ENCODE results near the gene PSTK.

PSTK gene

GRCh38 chr10:122980209-122981065 is at the start of gene PSTK:
Gene PSTK, plus strand, starts transcription at chr10:122980401. Its CDS starts 79 bp downstream, at chr10:122980480.
- Mint-ChIP-seq H3K36me3 (peaks cover 3% of the 10 kb centered on the region), H3K4me1 (ENCODE audit: low read depth) (peaks cover 19% of the 10 kb centered on the region), H3K9me3 (ENCODE audit: low read depth) (no peaks in the 10 kb centered on the region)

GRCh38 chr10:122931088-122931906 is 48.9 kb upstream of the PSTK start:
- no peaks in the 10 kb centered on the region for H3K27me3 Mint-ChIP-seq
- no peak overlapping the region for H3K27ac Mint-ChIP-seq
- H3K9me3 Mint-ChIP-seq (ENCODE audit: low read depth): no peaks in the 10 kb centered on the region
- H3K36me3 Mint-ChIP-seq: peaks cover 10% of the 10 kb centered on the region
- peaks cover 2% of the 10 kb centered on the region for H3K4me1 Mint-ChIP-seq (ENCODE audit: low read depth)
- no peak overlapping the region for H3K4me3 Mint-ChIP-seq

More at GRCh38 chr10:122980209-122981065, at the start of gene PSTK:
- H3K27me3 Mint-ChIP-seq: no peaks in the 10 kb centered on the region
- peak within 1 kb of the TSS; percentile 92 for H3K4me3 Mint-ChIP-seq
- peak within 1 kb of the TSS; percentile 95 for H3K27ac Mint-ChIP-seq

- Mint-ChIP-seq H3K9me3 (ENCODE audit: low read depth) (no peaks in the 10 kb centered on the region), H3K27ac (no peak overlapping the region), H3K4me3 (no peak overlapping the region), H3K27me3 (no peaks in the 10 kb centered on the region), H3K36me3 (peaks cover 24% of the 10 kb centered on the region), H3K4me1 (ENCODE audit: low read depth) (peaks cover 3% of the 10 kb centered on the region)
Measured at GRCh38 chr10:122939133-122939855, 40.9 kb upstream of the PSTK start.

- Mint-ChIP-seq H3K4me1 (ENCODE audit: low read depth) (peaks cover 3% of the 10 kb centered on the region), H3K4me3 (no peak overlapping the region), H3K27ac (no peak overlapping the region), H3K36me3 (peaks cover 24% of the 10 kb centered on the region), H3K27me3 (no peaks in the 10 kb centered on the region), H3K9me3 (ENCODE audit: low read depth) (no peaks in the 10 kb centered on the region)
Measured at GRCh38 chr10:122939856-122940543, 40.2 kb upstream of the PSTK start.

- Mint-ChIP-seq H3K27ac (no peak overlapping the region), H3K36me3 (peaks cover 9% of the 10 kb centered on the region), H3K4me1 (ENCODE audit: low read depth) (peaks cover 25% of the 10 kb centered on the region), H3K9me3 (ENCODE audit: low read depth) (no peaks in the 10 kb centered on the region), H3K27me3 (no peaks in the 10 kb centered on the region), H3K4me3 (no peak overlapping the region)
Measured at GRCh38 chr10:122949296-122949695, 30.9 kb upstream of the PSTK start.

GRCh38 chr10:122953902-122954730 is 26.1 kb upstream of the PSTK start, which contains the start of gene C10orf88:
Gene C10orf88, minus strand, starts transcription at chr10:122954227. Its CDS starts 49 bp downstream, at chr10:122954178.
- no peaks in the 10 kb centered on the region for H3K9me3 Mint-ChIP-seq (ENCODE audit: low read depth)
- peak within 1 kb of the TSS; percentile 82 for H3K27ac Mint-ChIP-seq
- no peaks in the 10 kb centered on the region for H3K27me3 Mint-ChIP-seq
- peak within 1 kb of the TSS; percentile 92 for H3K4me3 Mint-ChIP-seq
- H3K4me1 Mint-ChIP-seq (ENCODE audit: low read depth): peaks cover 28% of the 10 kb centered on the region
- H3K36me3 Mint-ChIP-seq: peaks cover 3% of the 10 kb centered on the region

GRCh38 chr10:122954731-122955050 is 25.5 kb upstream of the PSTK start:
- Mint-ChIP-seq H3K27ac (no peak overlapping the region), H3K4me1 (ENCODE audit: low read depth) (peaks cover 25% of the 10 kb centered on the region), H3K36me3 (peaks cover 3% of the 10 kb centered on the region), H3K27me3 (no peaks in the 10 kb centered on the region), H3K9me3 (ENCODE audit: low read depth) (no peaks in the 10 kb centered on the region), H3K4me3 (peak overlapping the region; percentile 38)

- Mint-ChIP-seq H3K4me3 (no peak overlapping the region), H3K4me1 (ENCODE audit: low read depth) (peaks cover 19% of the 10 kb centered on the region), H3K36me3 (peaks cover 3% of the 10 kb centered on the region), H3K9me3 (ENCODE audit: low read depth) (no peaks in the 10 kb centered on the region), H3K27ac (no peak overlapping the region), H3K27me3 (peaks cover 1% of the 10 kb centered on the region)
Measured at GRCh38 chr10:122955892-122956291, 24.3 kb upstream of the PSTK start.

- Mint-ChIP-seq H3K36me3 (peaks cover 5% of the 10 kb centered on the region), H3K27ac (no peak overlapping the region), H3K9me3 (ENCODE audit: low read depth) (no peaks in the 10 kb centered on the region), H3K4me1 (ENCODE audit: low read depth) (peaks cover 13% of the 10 kb centered on the region), H3K4me3 (no peak overlapping the region), H3K27me3 (peaks cover 5% of the 10 kb centered on the region)
Measured at GRCh38 chr10:122957474-122957873, 22.7 kb upstream of the PSTK start.

- Mint-ChIP-seq H3K36me3 (peaks cover 27% of the 10 kb centered on the region), H3K4me3 (no peak overlapping the region), H3K27me3 (peaks cover 11% of the 10 kb centered on the region), H3K9me3 (ENCODE audit: low read depth) (peaks cover 15% of the 10 kb centered on the region), H3K27ac (no peak overlapping the region), H3K4me1 (ENCODE audit: low read depth) (no peaks in the 10 kb centered on the region)
Measured at GRCh38 chr10:122962405-122962804, 17.8 kb upstream of the PSTK start.

GRCh38 chr10:122966879-122967278 is 13.3 kb upstream of the PSTK start:
- no peaks in the 10 kb centered on the region for H3K4me1 Mint-ChIP-seq (ENCODE audit: low read depth)
- no peak overlapping the region for H3K27ac Mint-ChIP-seq
- peaks cover 28% of the 10 kb centered on the region for H3K9me3 Mint-ChIP-seq (ENCODE audit: low read depth)
- peaks cover 26% of the 10 kb centered on the region for H3K36me3 Mint-ChIP-seq
- H3K27me3 Mint-ChIP-seq: peaks cover 12% of the 10 kb centered on the region
- no peak overlapping the region for H3K4me3 Mint-ChIP-seq

- no peaks in the 10 kb centered on the region for H3K4me1 Mint-ChIP-seq (ENCODE audit: low read depth)
- no peak overlapping the region for H3K27ac Mint-ChIP-seq
- H3K27me3 Mint-ChIP-seq: peaks cover 8% of the 10 kb centered on the region
- H3K4me3 Mint-ChIP-seq: no peak overlapping the region
- H3K9me3 Mint-ChIP-seq (ENCODE audit: low read depth): peaks cover 28% of the 10 kb centered on the region
- H3K36me3 Mint-ChIP-seq: peaks cover 22% of the 10 kb centered on the region
Measured at GRCh38 chr10:122968698-122969097, 11.5 kb upstream of the PSTK start.

- Mint-ChIP-seq H3K27ac (no peak overlapping the region), H3K4me1 (ENCODE audit: low read depth) (no peaks in the 10 kb centered on the region), H3K27me3 (no peaks in the 10 kb centered on the region), H3K36me3 (peaks cover 2% of the 10 kb centered on the region), H3K9me3 (ENCODE audit: low read depth) (peaks cover 4% of the 10 kb centered on the region), H3K4me3 (no peak overlapping the region)
Measured at GRCh38 chr10:122974023-122974422, 6.2 kb upstream of the PSTK start.

All from activated naive CD8-positive, alpha-beta T cell (primary cell).